Mammary epithelial cell (primary cell): Measurements from ENCODE around the gene DGLUCY.

Source experiments
- CTCF ChIP-seq, 2 donors: IDR thresholded peaks in 1 of 2; conservative IDR thresholded peaks in 1 of 2; 2 replicates each; pipeline ENCODE4 v1.5.1; 2011 to 2012; ENCODE audit warnings: inconsistent platforms in 2 of 2, low read length in 2 of 2, mild to moderate bottlenecking in 2 of 2, control low read depth in 1 of 2, low read depth in 1 of 2; ENCODE audit not compliant: insufficient read depth in 1 of 2; ENCODE audit errors: extremely low read depth in 1 of 2
- EZH2 ChIP-seq: IDR thresholded peaks from 2 replicates; pipeline ENCODE4 v1.6.1; 2012; ENCODE audit warnings: low read length, inconsistent platforms, borderline replicate concordance

DNA sequence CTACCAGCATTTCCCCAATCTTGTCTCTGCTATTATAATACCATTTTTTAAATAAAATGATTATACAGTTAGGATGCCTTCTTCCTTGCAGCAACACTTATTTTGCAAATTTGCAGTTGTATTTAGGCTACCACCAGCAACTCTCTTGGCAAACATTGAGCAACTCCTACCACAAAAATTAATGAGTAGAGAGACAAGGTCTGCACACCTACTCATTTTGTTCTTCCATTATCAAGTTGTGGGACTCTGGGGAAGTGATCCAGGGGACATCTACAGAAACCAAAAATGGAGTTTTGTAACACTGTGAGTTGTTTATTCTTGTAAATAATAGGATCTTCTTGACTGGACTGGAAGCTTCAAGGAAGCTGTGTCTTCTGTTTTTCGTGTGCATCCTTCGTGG is 38.6 kb downstream of the DGLUCY start:
- TF ChIP-seq EZH2 (no peak), CTCF (conservative IDR thresholded peaks at IDR 0.05 in 1 of 2, IDR thresholded peaks at IDR 0.05 in 1 of 2; ENCODE audit: extremely low read depth in 1 of 2, insufficient read depth in 1 of 2, low read depth in 1 of 2, low read length in 2 of 2) (no peak)
